Glutamatergic neuron (in vitro differentiated cells): ENCODE results near the gene PCDHGA4. TPM values are rescaled to one million over a fixed set of nuclear protein-coding genes. Genes with fewer than 3 reads are reported as not detected.

Experiments
- DNase-seq: peaks from one replicate; pipeline ENCODE4 v3.0.0; 2022
- H3K27ac Mint-ChIP-seq: one replicate; pipeline ENCODE4 v1.8.0; 2020; ENCODE audit warnings: mild to moderate bottlenecking, mixed read lengths, inconsistent platforms; ENCODE audit not compliant: unreplicated experiment
- H3K27me3 Mint-ChIP-seq: one replicate; pipeline ENCODE4 v1.8.0; 2020; ENCODE audit warnings: mild to moderate bottlenecking, moderate library complexity, mixed read lengths, inconsistent platforms; ENCODE audit not compliant: unreplicated experiment
- H3K36me3 Mint-ChIP-seq: one replicate; pipeline ENCODE4 v1.8.0; 2020; ENCODE audit warnings: mild to moderate bottlenecking, mixed read lengths, inconsistent platforms; ENCODE audit not compliant: unreplicated experiment
- H3K4me1 Mint-ChIP-seq: one replicate; pipeline ENCODE4 v1.8.0; 2020; ENCODE audit warnings: mild to moderate bottlenecking, low read depth, mixed read lengths, inconsistent platforms; ENCODE audit not compliant: unreplicated experiment
- H3K4me3 Mint-ChIP-seq: one replicate; pipeline ENCODE4 v1.8.0; 2020; ENCODE audit warnings: mild to moderate bottlenecking, mixed read lengths, inconsistent platforms; ENCODE audit not compliant: unreplicated experiment
- H3K9me3 Mint-ChIP-seq: one replicate; pipeline ENCODE4 v1.8.0; 2020; ENCODE audit warnings: mild to moderate bottlenecking, moderate library complexity, mixed read lengths, inconsistent platforms; ENCODE audit not compliant: unreplicated experiment
- total RNA-seq: library from RNA; stranded (reverse); fragmentation: NEBNext Ultra II Directional; extraction: Animal tissue kit (Norgen Biotek cat#: 25700); gene quantifications from one replicate; pipeline ENCODE4 v1.2.1, GENCODE V29; 2021; ENCODE audit not compliant: unreplicated experiment
- TF ChIP-seq, protein P1 (sequence below): fragments of 200-600 bp; sonication (generic); IDR thresholded peaks from one replicate; pipeline ENCODE4 v1.5.0; 2021; ENCODE audit not compliant: partially characterized antibody, unreplicated experiment

The PCDHGA4 gene
- total RNA-seq, 1 donor from 2014 or later: 8.2 TPM

- no peak overlapping the region for H3K4me3 Mint-ChIP-seq
- peaks cover 47% of the 10 kb centered on the region for H3K36me3 Mint-ChIP-seq
- no peak overlapping the region for H3K27ac Mint-ChIP-seq
- DNase-seq: no peak
- peaks cover 3% of the 10 kb centered on the region for H3K27me3 Mint-ChIP-seq
- H3K4me1 Mint-ChIP-seq: no peaks in the 10 kb centered on the region
- peaks cover 29% of the 10 kb centered on the region for H3K9me3 Mint-ChIP-seq
- TF ChIP-seq, protein P1, sequence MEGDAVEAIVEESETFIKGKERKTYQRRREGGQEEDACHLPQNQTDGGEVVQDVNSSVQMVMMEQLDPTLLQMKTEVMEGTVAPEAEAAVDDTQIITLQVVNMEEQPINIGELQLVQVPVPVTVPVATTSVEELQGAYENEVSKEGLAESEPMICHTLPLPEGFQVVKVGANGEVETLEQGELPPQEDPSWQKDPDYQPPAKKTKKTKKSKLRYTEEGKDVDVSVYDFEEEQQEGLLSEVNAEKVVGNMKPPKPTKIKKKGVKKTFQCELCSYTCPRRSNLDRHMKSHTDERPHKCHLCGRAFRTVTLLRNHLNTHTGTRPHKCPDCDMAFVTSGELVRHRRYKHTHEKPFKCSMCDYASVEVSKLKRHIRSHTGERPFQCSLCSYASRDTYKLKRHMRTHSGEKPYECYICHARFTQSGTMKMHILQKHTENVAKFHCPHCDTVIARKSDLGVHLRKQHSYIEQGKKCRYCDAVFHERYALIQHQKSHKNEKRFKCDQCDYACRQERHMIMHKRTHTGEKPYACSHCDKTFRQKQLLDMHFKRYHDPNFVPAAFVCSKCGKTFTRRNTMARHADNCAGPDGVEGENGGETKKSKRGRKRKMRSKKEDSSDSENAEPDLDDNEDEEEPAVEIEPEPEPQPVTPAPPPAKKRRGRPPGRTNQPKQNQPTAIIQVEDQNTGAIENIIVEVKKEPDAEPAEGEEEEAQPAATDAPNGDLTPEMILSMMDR: no peak
Observed at GRCh38 chr5:141366016-141366896, 11.4 kb downstream of the PCDHGA4 start.

DNA sequence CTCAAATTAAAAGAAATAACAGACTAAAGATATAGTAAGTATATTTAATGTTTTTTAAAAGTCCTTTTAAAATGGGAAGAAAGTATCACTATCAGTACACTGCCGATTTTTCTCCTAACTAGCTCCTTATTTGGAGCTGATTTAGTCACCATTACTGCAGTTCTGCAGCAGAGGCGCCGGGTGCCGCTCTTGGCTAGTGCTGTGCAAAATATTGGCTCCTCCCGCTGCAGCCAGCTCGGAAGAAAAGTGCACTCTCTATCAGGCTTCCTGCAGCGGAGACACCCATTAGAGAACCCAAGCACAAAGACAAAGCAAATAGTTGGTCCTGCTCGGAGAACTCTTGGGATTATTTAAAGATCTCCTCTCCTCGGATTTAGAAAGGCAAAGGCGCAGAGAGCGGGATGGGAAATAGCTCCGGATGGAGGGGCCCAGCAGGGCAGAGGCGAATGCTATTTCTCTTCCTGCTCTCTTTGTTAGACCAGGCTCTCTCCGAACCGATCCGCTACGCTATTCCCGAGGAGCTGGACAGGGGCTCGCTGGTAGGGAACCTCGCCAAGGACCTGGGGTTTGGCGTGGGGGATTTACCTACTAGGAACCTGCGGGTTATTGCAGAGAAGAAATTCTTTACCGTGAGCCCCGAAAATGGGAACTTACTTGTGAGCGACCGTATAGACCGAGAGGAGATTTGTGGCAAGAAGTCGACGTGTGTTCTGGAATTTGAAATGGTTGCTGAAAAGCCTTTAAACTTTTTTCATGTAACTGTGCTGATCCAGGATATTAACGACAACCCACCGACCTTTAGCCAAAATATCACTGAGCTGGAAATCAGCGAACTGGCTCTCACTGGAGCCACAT is 15.4 kb downstream of the PCDHGA4 start, which contains the start of gene PCDHGB3:
TSS of gene PCDHGB3 (plus strand) at position 249 of the 855 bp plus-strand sequence. CDS start at position 402, 153 bp downstream.
- Mint-ChIP-seq H3K4me3 (no peak within 1 kb of the TSS), H3K36me3 (peaks cover 51% of the 10 kb centered on the region)
- no peak for DNase-seq

DNA sequence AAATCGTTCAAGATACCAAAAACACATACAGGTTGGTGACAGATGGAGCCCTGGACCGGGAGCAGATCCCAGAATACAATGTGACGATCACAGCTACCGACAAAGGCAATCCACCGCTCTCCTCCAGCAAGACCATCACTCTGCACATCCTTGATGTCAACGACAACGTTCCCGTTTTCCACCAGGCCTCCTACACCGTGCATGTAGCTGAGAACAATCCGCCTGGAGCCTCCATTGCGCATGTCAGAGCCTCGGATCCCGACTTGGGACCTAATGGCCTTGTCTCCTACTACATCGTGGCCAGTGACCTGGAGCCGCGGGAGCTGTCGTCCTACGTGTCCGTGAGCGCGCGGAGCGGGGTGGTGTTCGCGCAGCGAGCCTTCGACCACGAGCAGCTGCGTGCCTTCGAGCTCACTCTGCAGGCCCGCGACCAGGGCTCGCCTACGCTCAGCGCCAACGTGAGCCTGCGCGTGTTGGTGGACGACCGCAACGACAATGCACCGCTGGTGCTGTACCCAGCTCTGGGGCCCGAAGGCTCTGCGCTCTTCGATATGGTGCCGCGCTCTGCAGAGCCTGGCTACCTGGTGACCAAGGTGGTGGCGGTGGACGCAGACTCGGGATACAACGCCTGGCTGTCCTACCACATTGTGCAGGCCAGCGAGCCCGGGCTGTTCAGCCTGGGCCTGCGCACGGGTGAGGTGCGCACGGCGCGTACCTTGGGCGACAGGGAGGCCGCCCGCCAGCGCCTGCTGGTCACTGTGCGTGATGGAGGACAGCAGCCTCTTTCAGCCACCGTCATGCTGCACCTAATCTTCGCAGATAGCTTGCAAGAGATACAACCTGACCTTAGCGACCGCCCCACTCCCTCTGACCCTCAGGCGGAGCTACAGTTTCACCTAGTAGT is 17.0 kb downstream of the PCDHGA4 start:
- Mint-ChIP-seq H3K36me3 (peaks cover 53% of the 10 kb centered on the region), H3K4me1 (no peaks in the 10 kb centered on the region), H3K27ac (no peak overlapping the region), H3K27me3 (no peaks in the 10 kb centered on the region), H3K9me3 (peaks cover 18% of the 10 kb centered on the region), H3K4me3 (no peak overlapping the region)
- TF ChIP-seq, protein P1: no peak
- no peak for DNase-seq

More for the DNA sequence above, 15.4 kb downstream of the PCDHGA4 start, which contains the start of gene PCDHGB3:
- no peaks in the 10 kb centered on the region for H3K27me3 Mint-ChIP-seq
- H3K27ac Mint-ChIP-seq: no peak within 1 kb of the TSS
- no peaks in the 10 kb centered on the region for H3K4me1 Mint-ChIP-seq
- H3K9me3 Mint-ChIP-seq: peaks cover 22% of the 10 kb centered on the region
- TF ChIP-seq, protein P1: no peak

- H3K36me3 Mint-ChIP-seq: peaks cover 55% of the 10 kb centered on the region
Observed at GRCh38 chr5:141373673-141374317, 19.0 kb downstream of the PCDHGA4 start, which contains the start of gene PCDHGA6. PCDHGA6 (plus strand) TSS chr5:141373891; CDS start chr5:141374084, 193 bp downstream.

More at GRCh38 chr5:141373673-141374317, 19.0 kb downstream of the PCDHGA4 start, which contains the start of gene PCDHGA6:
- Mint-ChIP-seq H3K4me3 (peak within 1 kb of the TSS; percentile 25), H3K27me3 (no peaks in the 10 kb centered on the region), H3K27ac (no peak within 1 kb of the TSS), H3K4me1 (no peaks in the 10 kb centered on the region), H3K9me3 (peaks cover 21% of the 10 kb centered on the region)
- no peak for DNase-seq
- TF ChIP-seq, protein P1: no peak
